ENCODE measurements around the gene PRSS56. TPM values are rescaled to one million over a fixed set of nuclear protein-coding genes. Genes with fewer than 3 reads are reported as not detected.
A peak's percentile ranks its signal among the peaks of the same experiment; 100 is the strongest.

The PRSS56 gene
- total RNA-seq, 1 donor, result not detected

DNA sequence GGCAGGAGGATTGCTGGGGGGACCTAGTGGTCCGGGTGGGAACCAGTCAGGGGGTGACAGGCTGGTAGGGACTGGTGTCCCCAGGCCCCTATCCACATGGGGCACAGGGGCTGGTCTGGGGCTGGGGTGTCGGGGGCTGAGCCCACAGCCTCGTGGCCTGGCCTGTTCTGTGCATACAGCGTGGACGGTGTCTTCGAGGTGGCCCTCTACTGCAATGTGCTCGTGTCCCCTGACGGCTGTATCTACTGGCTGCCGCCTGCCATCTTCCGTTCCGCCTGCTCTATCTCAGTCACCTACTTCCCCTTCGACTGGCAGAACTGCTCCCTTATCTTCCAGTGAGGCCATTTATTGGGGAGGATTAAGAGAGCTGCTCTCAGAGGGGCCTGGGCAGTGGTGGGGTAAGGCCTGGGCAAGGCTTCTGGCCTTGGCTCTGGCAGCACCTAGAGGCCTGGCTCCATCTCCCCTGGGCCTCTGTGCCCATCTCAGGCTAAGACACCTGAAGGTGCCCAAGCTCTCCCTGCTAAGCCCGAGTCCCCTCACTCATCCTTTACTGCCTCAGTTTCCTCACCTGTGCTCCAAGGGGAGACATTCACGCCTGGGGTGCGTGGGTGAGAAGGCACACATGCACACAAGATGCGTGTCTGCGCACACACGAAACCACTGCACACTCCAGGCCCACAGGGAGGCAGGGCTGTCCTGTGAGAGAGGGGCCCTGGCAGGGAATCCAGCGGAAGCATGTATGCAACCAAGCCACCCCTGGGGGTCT, 21.2 kb downstream of the PRSS56 start:
- H3K27me3 ChIP-seq (ENCODE audit: insufficient read depth, low read length), result peaks cover 16% of the 10 kb centered on the region
- H3K79me2 ChIP-seq (ENCODE audit: insufficient read depth, low read length), result no peaks in the 10 kb centered on the region
- H3K4me2 ChIP-seq (ENCODE audit: insufficient read depth, low read length), result no peak overlapping the region
- H3K9me3 ChIP-seq (ENCODE audit: low read depth, low read length), result peaks cover under 1% of the 10 kb centered on the region
- H2AFZ ChIP-seq (ENCODE audit: low read length), result no peak overlapping the region
- DNase-seq (ENCODE audit: insufficient read length, low spot score, missing footprints), result peak; percentile 69
- H3K36me3 ChIP-seq (ENCODE audit: insufficient read depth, low read length), result no peaks in the 10 kb centered on the region
- TF ChIP-seq, protein P1, sequence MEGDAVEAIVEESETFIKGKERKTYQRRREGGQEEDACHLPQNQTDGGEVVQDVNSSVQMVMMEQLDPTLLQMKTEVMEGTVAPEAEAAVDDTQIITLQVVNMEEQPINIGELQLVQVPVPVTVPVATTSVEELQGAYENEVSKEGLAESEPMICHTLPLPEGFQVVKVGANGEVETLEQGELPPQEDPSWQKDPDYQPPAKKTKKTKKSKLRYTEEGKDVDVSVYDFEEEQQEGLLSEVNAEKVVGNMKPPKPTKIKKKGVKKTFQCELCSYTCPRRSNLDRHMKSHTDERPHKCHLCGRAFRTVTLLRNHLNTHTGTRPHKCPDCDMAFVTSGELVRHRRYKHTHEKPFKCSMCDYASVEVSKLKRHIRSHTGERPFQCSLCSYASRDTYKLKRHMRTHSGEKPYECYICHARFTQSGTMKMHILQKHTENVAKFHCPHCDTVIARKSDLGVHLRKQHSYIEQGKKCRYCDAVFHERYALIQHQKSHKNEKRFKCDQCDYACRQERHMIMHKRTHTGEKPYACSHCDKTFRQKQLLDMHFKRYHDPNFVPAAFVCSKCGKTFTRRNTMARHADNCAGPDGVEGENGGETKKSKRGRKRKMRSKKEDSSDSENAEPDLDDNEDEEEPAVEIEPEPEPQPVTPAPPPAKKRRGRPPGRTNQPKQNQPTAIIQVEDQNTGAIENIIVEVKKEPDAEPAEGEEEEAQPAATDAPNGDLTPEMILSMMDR (IDR thresholded peaks at IDR 0.05; ENCODE audit: extremely low read depth, low read depth, low read length), result no peak
- no peak overlapping the region for H3K4me3 ChIP-seq (ENCODE audit: insufficient read depth, low read length)
- H3K4me1 ChIP-seq (ENCODE audit: insufficient read depth, low read length), result no peaks in the 10 kb centered on the region
- no peak overlapping the region for H3K27ac ChIP-seq (ENCODE audit: low read depth, low read length)
- H4K20me1 ChIP-seq (ENCODE audit: insufficient read depth, low read length), result peaks cover 8% of the 10 kb centered on the region

DNA sequence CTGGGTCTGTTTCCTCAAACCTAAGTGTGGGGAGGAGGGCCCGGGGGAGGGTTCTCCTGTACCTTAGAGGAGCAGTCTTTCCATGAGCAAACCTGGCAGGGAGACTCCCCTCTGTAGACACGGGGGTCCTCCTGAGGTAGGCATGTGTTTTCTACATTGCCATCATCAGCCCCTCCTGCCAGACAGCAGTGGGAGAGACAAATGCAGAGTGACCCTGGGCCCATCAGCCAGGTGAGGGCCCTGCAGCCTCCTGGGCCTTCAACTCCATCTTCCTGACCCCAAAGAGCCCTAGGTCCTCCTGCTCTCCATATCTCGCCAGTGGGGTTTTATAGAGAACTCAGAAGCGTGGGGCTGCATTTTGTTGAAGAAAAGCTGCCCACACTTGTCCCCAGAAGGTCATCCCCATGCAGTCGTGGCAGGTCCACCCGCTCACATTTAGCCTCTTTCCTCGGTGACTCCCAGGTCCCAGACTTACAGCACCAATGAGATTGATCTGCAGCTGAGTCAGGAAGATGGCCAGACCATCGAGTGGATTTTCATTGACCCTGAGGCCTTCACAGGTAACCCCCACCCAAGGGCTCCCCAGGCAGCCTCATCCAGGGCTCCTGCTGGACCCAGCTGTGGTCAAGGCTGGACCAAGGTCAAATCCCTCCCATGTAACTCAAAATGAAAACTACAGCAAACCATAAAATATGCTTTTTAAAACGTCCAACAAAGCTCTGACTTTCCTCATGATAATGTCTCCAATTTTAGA, 21.9 kb downstream of the PRSS56 start:
- Histone ChIP-seq H3K79me2 (ENCODE audit: insufficient read depth, low read length) (peaks cover 2% of the 10 kb centered on the region), H3K4me3 (ENCODE audit: insufficient read depth, low read length) (no peak overlapping the region), H4K20me1 (ENCODE audit: insufficient read depth, low read length) (peaks cover 8% of the 10 kb centered on the region), H2AFZ (ENCODE audit: low read length) (no peak overlapping the region), H3K27ac (ENCODE audit: low read depth, low read length) (no peak overlapping the region), H3K27me3 (ENCODE audit: insufficient read depth, low read length) (peaks cover 16% of the 10 kb centered on the region), H3K36me3 (ENCODE audit: insufficient read depth, low read length) (no peaks in the 10 kb centered on the region), H3K4me2 (ENCODE audit: insufficient read depth, low read length) (no peak overlapping the region), H3K9me3 (ENCODE audit: low read depth, low read length) (no peaks in the 10 kb centered on the region), H3K4me1 (ENCODE audit: insufficient read depth, low read length) (no peaks in the 10 kb centered on the region)
- DNase-seq (ENCODE audit: insufficient read length, low spot score, missing footprints), result no peak
- TF ChIP-seq, protein P1 (IDR thresholded peaks at IDR 0.05; ENCODE audit: extremely low read depth, low read depth, low read length), result no peak

DNA sequence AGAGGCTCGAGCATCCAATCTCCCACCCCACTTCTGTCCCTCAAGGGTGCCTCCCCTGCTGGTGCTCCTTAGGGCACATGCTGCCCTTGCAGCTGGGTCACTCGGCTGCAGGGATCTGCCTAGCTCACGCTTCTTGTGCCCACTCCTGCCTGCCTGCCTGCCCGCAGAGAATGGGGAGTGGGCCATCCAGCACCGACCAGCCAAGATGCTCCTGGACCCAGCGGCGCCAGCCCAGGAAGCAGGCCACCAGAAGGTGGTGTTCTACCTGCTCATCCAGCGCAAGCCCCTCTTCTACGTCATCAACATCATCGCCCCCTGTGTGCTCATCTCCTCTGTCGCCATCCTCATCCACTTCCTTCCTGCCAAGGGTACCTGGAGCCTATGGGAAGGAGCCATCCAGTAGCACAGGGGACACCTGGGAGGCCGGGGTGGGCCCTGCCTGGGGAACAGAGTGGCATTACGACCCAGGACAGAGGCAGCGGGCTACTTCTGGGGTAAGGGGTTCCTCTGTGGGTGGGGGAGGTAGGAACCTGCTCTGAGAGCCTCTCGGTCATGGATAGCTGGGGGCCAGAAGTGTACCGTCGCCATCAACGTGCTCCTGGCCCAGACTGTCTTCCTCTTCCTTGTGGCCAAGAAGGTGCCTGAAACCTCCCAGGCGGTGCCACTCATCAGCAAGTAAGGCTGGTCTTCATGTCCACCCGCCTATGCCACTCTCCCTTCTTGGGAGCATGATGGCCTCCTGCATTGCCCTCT, 22.7 kb downstream of the PRSS56 start:
- DNase-seq (ENCODE audit: insufficient read length, low spot score, missing footprints), result no peak
- H3K4me2 ChIP-seq (ENCODE audit: insufficient read depth, low read length), result no peak overlapping the region
- no peaks in the 10 kb centered on the region for H3K9me3 ChIP-seq (ENCODE audit: low read depth, low read length)
- no peak overlapping the region for H3K4me3 ChIP-seq (ENCODE audit: insufficient read depth, low read length)
- peaks cover 8% of the 10 kb centered on the region for H3K79me2 ChIP-seq (ENCODE audit: insufficient read depth, low read length)
- H3K27me3 ChIP-seq (ENCODE audit: insufficient read depth, low read length), result peaks cover 12% of the 10 kb centered on the region
- H3K27ac ChIP-seq (ENCODE audit: low read depth, low read length), result no peak overlapping the region
- TF ChIP-seq, protein P1 (IDR thresholded peaks at IDR 0.05; ENCODE audit: extremely low read depth, low read depth, low read length), result no peak
- H3K4me1 ChIP-seq (ENCODE audit: insufficient read depth, low read length), result no peaks in the 10 kb centered on the region
- no peaks in the 10 kb centered on the region for H3K36me3 ChIP-seq (ENCODE audit: insufficient read depth, low read length)
- H2AFZ ChIP-seq (ENCODE audit: low read length), result no peak overlapping the region
- H4K20me1 ChIP-seq (ENCODE audit: insufficient read depth, low read length), result peaks cover 8% of the 10 kb centered on the region
